Superior temporal gyrus (tissue), 1 donor: ENCODE measurements around the gene TRPM8.

Experiments
- DNase-seq: peaks from one replicate; pipeline ENCODE4 v3.0.0-alpha.2; 2016; ENCODE audit errors: extremely low spot score

Gene TRPM8

GRCh38 chr2:233974530-233975071 is 57.4 kb downstream of the TRPM8 start:
- peak; percentile 55 for DNase-seq

GRCh38 chr2:233976087-233976486 is 58.9 kb downstream of the TRPM8 start:
- DNase-seq = no peak

GRCh38 chr2:233976690-233977294 is 59.6 kb downstream of the TRPM8 start:
- peak; percentile 84 for DNase-seq

GRCh38 chr2:233977296-233977837 is 60.2 kb downstream of the TRPM8 start:
- DNase-seq = no peak

- DNase-seq = no peak
These were observed 62.6 kb downstream of the TRPM8 start for GRCh38 chr2:233979748-233980147.

- no peak for DNase-seq
These were observed 63.9 kb downstream of the TRPM8 start for GRCh38 chr2:233980955-233981561.

- DNase-seq = no peak
These were observed 64.6 kb downstream of the TRPM8 start for GRCh38 chr2:233981574-233982420.

GRCh38 chr2:233982421-233983121 is 65.4 kb downstream of the TRPM8 start:
- DNase-seq = no peak

- DNase-seq = no peak
These were observed 66.3 kb downstream of the TRPM8 start for GRCh38 chr2:233983445-233983844.

GRCh38 chr2:233988581-233988980 is 71.4 kb downstream of the TRPM8 start:
- no peak for DNase-seq

GRCh38 chr2:233989221-233989858 is 72.2 kb downstream of the TRPM8 start:
- DNase-seq = no peak

GRCh38 chr2:233990261-233990798 is 73.2 kb downstream of the TRPM8 start:
- no peak for DNase-seq

- no peak for DNase-seq
These were observed 74.0 kb downstream of the TRPM8 start for GRCh38 chr2:233991196-233991595.

- DNase-seq = no peak
These were observed 75.5 kb downstream of the TRPM8 start for GRCh38 chr2:233992513-233993217.

- no peak for DNase-seq
These were observed 76.3 kb downstream of the TRPM8 start for GRCh38 chr2:233993461-233993860.

GRCh38 chr2:233994151-233994550 is 77.0 kb downstream of the TRPM8 start:
- DNase-seq = no peak

- DNase-seq = no peak
These were observed 78.8 kb downstream of the TRPM8 start for GRCh38 chr2:233996000-233996399.

GRCh38 chr2:233996461-233996860 is 79.3 kb downstream of the TRPM8 start:
- no peak for DNase-seq

GRCh38 chr2:233997707-233998106 is 80.5 kb downstream of the TRPM8 start:
- no peak for DNase-seq

GRCh38 chr2:233999182-233999581 is 82.0 kb downstream of the TRPM8 start:
- no peak for DNase-seq
